ENCODE results near the gene STK38. TPM values are rescaled to one million over a fixed set of nuclear protein-coding genes. Genes with fewer than 3 reads are reported as not detected.

STK38 gene
- total RNA-seq (2022) (27.5 and 30.8 TPM in 2 replicates), Bru-seq, nascent RNA (percentile 77 among the genes with signal in this experiment), BruChase-seq, experiment 1, labeled RNA remaining after a 2-hour chase (percentile 88 among the genes with signal in this experiment), BruChase-seq, experiment 2, labeled RNA remaining after a 6-hour chase (percentile 86 among the genes with signal in this experiment)
- long read RNA-seq, transcript STK38-201 (14 exons, 3,576 nt) = major isoform, 8 of 42 reads
- long read RNA-seq, partial matches to known transcripts = 3 of 42 reads
- long read RNA-seq, other reads (novel, unspliced or antisense) = 31 of 42 reads

GRCh38 chr6:36546920-36547645 is at the start of gene STK38:
Gene STK38 (minus strand): TSS chr6:36547479. CDS start chr6:36540202, 7,277 bp downstream.
- no TSS peak for BruUV-seq (replicated peaks)
- POLR2A ChIA-PET = no interaction called here
- peaks cover 11% of the 10 kb centered on the region for H3K36me3 Mint-ChIP-seq (ENCODE audit: insufficient read depth, unreplicated experiment)
- peak in 1 of 2 experiments; percentile 19 for TF ChIP-seq CTCF (IDR thresholded peaks at IDR 0.05; ENCODE audit: insufficient read depth in 1 of 2, low read depth in 1 of 2, low read length in 1 of 2, severe bottlenecking in 1 of 2, unreplicated experiment in 1 of 2)
- DNase-seq = peak; percentile 89 to 90
- H3K36me3 ChIP-seq (ENCODE audit: control insufficient read depth, insufficient read depth, low read length) = no peaks in the 10 kb centered on the region
- peak within 1 kb of the TSS; percentile 95 for H3K27ac Mint-ChIP-seq (ENCODE audit: unreplicated experiment)
- no peaks in the 10 kb centered on the region for H3K27me3 Mint-ChIP-seq (ENCODE audit: insufficient read depth, unreplicated experiment)
- H3K4me3 ChIP-seq (ENCODE audit: low read depth, low read length) = peak within 1 kb of the TSS; percentile 75
- CTCF ChIA-PET = interaction anchor here (1.2 kb wide), 1 partner anchor 212 kb away, joined by 3 read pairs; no protein-coding TSS in a partner anchor
- H3K9me3 Mint-ChIP-seq (ENCODE audit: unreplicated experiment) = no peaks in the 10 kb centered on the region
- H3K4me3 Mint-ChIP-seq (ENCODE audit: unreplicated experiment) = peak within 1 kb of the TSS; percentile 99
- no peaks in the 10 kb centered on the region for H3K27me3 ChIP-seq (replicated peaks; ENCODE audit: control insufficient read depth, insufficient read depth, low read length)
- H3K4me1 Mint-ChIP-seq (ENCODE audit: low read depth, unreplicated experiment) = peaks cover 8% of the 10 kb centered on the region
- no peaks in the 10 kb centered on the region for H3K9me3 ChIP-seq
- H3K4me1 ChIP-seq = peaks cover 6% of the 10 kb centered on the region; the same call in 1 of the 2 replicates
- intact Hi-C loops (cut with micrococcal nuclease; ENCODE audit: unreplicated experiment) = loop anchor here (1.0 to 2.0 kb wide), 3 partner anchors 32 to 124 kb away; partner anchors contain the start of gene SRSF3

DNA sequence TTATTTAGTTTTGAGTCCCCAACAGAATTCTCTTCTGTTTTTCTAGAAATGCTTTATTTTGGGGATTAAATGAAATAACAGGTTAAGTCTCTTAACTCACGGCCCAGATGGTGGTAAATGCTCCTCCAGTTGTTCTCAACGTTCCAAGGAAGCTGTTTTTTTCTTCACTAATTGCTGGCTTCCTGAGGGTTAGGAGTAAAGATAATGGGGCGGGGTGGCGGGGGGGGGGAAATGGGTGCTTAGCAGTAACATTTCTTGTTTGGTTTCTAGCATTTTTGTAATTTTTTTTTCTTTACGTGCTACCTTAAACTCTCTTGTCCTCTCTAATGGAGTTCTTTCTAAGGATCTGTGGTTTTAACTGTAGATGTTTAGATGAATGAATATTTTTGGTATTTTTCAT is 49.1 kb upstream of the STK38 start:
- peaks cover 3% of the 10 kb centered on the region for H3K27me3 Mint-ChIP-seq (ENCODE audit: insufficient read depth, unreplicated experiment)
- DNase-seq = no peak
- no TSS peak for BruUV-seq (replicated peaks)
- H3K36me3 Mint-ChIP-seq (ENCODE audit: insufficient read depth, unreplicated experiment) = peaks cover 82% of the 10 kb centered on the region
- POLR2A ChIA-PET = no interaction called here
- H3K9me3 Mint-ChIP-seq (ENCODE audit: unreplicated experiment) = no peaks in the 10 kb centered on the region
- H3K4me1 Mint-ChIP-seq (ENCODE audit: low read depth, unreplicated experiment) = peaks cover 13% of the 10 kb centered on the region
- intact Hi-C loops (cut with micrococcal nuclease; ENCODE audit: unreplicated experiment) = no loop called here
- H3K4me3 Mint-ChIP-seq (ENCODE audit: unreplicated experiment) = peak overlapping the region; percentile 81
- Histone ChIP-seq H3K9me3 (no peaks in the 10 kb centered on the region), H3K4me3 (ENCODE audit: low read depth, low read length) (peak overlapping the region; percentile 53), H3K36me3 (ENCODE audit: control insufficient read depth, insufficient read depth, low read length) (peaks cover 10% of the 10 kb centered on the region), H3K4me1 (peaks cover 19% of the 10 kb centered on the region), H3K27me3 (replicated peaks; ENCODE audit: control insufficient read depth, insufficient read depth, low read length) (no peaks in the 10 kb centered on the region)
- H3K27ac Mint-ChIP-seq (ENCODE audit: unreplicated experiment) = peak overlapping the region; percentile 97
- CTCF ChIA-PET = no interaction called here
- no peak for TF ChIP-seq CTCF (IDR thresholded peaks at IDR 0.05; ENCODE audit: insufficient read depth in 1 of 2, low read depth in 1 of 2, low read length in 1 of 2, severe bottlenecking in 1 of 2, unreplicated experiment in 1 of 2)

- no peak for DNase-seq
- Mint-ChIP-seq H3K4me1 (ENCODE audit: low read depth, unreplicated experiment) (peaks cover 13% of the 10 kb centered on the region), H3K4me3 (ENCODE audit: unreplicated experiment) (peak overlapping the region; percentile 81), H3K36me3 (ENCODE audit: insufficient read depth, unreplicated experiment) (peaks cover 69% of the 10 kb centered on the region), H3K27ac (ENCODE audit: unreplicated experiment) (peak overlapping the region; percentile 97), H3K9me3 (ENCODE audit: unreplicated experiment) (no peaks in the 10 kb centered on the region), H3K27me3 (ENCODE audit: insufficient read depth, unreplicated experiment) (peaks cover 3% of the 10 kb centered on the region)
- TF ChIP-seq CTCF (IDR thresholded peaks at IDR 0.05; ENCODE audit: insufficient read depth in 1 of 2, low read depth in 1 of 2, low read length in 1 of 2, severe bottlenecking in 1 of 2, unreplicated experiment in 1 of 2) = no peak
- ChIA-PET POLR2A (interaction anchor here (0.6 kb wide), 1 partner anchor 100 kb away, joined by 4 read pairs; no protein-coding TSS in a partner anchor), CTCF (no interaction called here)
- intact Hi-C loops (cut with micrococcal nuclease; ENCODE audit: unreplicated experiment) = loop anchor here (1.0 to 5.0 kb wide), 3 partner anchors 18 to 153 kb away; partner anchors contain the start of genes KCTD20, PXT1 and STK38
- peaks cover 8% of the 10 kb centered on the region for H3K36me3 ChIP-seq (ENCODE audit: control insufficient read depth, insufficient read depth, low read length)
- H3K27me3 ChIP-seq (replicated peaks; ENCODE audit: control insufficient read depth, insufficient read depth, low read length) = no peaks in the 10 kb centered on the region
- no TSS peak for BruUV-seq (replicated peaks)
- no peaks in the 10 kb centered on the region for H3K9me3 ChIP-seq
- H3K4me3 ChIP-seq (ENCODE audit: low read depth, low read length) = peak overlapping the region; percentile 53
- peaks cover 19% of the 10 kb centered on the region for H3K4me1 ChIP-seq
Observed at GRCh38 chr6:36594816-36595643, 47.8 kb upstream of the STK38 start.

Measured in Caco-2 (cell line).